Astrocyte of the hippocampus (primary cell): ENCODE measurements around the gene TMEM63A.
"Not testable (repeated sequence)": the region's sequence is repeated elsewhere in the genome, so short reads cannot be mapped to it uniquely, and the experiment has no call there.

Source experiments
- DNase-seq: peaks from one replicate; pipeline ENCODE4 v3.0.0; 2011; ENCODE audit warnings: low read depth, low spot score

Gene TMEM63A

GRCh38 chr1:225796097-225796496 is 86.1 kb downstream of the TMEM63A start:
- DNase-seq: not testable (repeated sequence)
